Left cardiac atrium (tissue), 4 donors: ENCODE data around the gene ADORA2A. TPM values are rescaled to one million over a fixed set of nuclear protein-coding genes. Genes with fewer than 3 reads are reported as not detected.

Experiments
- ATAC-seq, 2 donors: fragments of 200-7000 bp; cut with Tn5 transposase; one replicate each; pipeline ENCODE4 v1.9.1; 2020; ENCODE audit warnings: mild to moderate bottlenecking in 2 of 2, moderate library complexity in 2 of 2
- DNase-seq: peaks from one replicate; pipeline ENCODE4 v3.0.0-alpha.2; 2020
- intact Hi-C, 2 donors: fragments of 100-400 bp; cut with DNase I; formaldehyde crosslinking; loops; one replicate each; pipeline versions ENCODE4 v1.14.1 to v1.15.1; 2022 to 2023
- long read RNA-seq: library from polyadenylated mRNA; unstranded; transcript quantifications from one replicate; pipeline ENCODE4 v2.0.0, GENCODE V29; 2021
- total RNA-seq, 2 donors: library from RNA; stranded (reverse); fragmentation: NEBNext Ultra II Directional; extraction: Animal tissue kit (Norgen Biotek cat#: 25700); gene quantifications; one replicate each; pipeline ENCODE4 v1.2.1, GENCODE V29; 2021
- donor health status: DM: no; HTN: yes; CAD: no.
- donor health status: DM: no; HTN: yes; CAD: no; lungs with severe emphysema.
- donor health status: DM: yes; HTN: yes; CAD: no.
- donor health status: Dilated cardiomyopathy.

Gene ADORA2A
- 1 to 10 TPM; 4.6 to 6.0 TPM for total RNA-seq
- long read RNA-seq, partial matches to known transcripts, result 0 of 9 reads
- long read RNA-seq, other reads (novel, unspliced or antisense), result 9 of 9 reads

DNA sequence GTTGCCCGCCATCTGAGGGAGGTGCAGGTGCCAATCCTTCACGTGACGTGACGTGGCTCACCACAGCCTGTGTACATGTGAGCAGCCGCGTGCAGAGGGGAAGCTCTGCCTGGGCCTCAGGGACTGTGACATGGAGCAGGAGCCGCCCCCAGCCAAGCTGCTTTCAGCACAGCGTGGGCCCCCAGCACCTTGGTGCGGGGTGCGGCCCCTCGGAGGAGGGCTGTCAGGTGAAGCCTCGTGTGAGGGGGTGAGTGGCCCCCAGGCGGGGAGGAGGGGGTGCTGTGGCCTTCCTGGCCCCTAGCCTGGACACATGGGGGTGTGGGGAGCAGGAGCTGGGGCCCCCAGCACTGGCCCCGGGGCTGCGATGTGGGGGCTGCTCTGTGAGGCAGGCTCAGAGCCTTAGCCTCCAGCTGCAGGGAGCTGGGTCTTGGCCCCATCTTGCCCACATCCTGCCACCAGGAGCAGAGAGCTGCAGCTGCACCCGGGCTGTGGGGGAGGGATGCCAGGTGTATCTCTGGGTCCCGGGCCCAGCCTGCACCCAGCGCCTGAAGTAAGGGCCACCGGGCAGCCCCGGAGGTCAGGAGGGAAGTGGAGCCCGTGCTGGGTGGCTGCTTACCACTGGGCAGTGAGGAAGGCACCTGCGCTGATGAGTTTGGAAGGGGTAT is at the start of gene ADORA2A:
ADORA2A (plus strand) TSS at position 100 of the 665 bp plus-strand sequence. CDS start 5,806 bp downstream, outside the sequence.
- DNase-seq, result no peak
- intact Hi-C loops, result no loop called here
- ATAC-seq, result no peak

DNA sequence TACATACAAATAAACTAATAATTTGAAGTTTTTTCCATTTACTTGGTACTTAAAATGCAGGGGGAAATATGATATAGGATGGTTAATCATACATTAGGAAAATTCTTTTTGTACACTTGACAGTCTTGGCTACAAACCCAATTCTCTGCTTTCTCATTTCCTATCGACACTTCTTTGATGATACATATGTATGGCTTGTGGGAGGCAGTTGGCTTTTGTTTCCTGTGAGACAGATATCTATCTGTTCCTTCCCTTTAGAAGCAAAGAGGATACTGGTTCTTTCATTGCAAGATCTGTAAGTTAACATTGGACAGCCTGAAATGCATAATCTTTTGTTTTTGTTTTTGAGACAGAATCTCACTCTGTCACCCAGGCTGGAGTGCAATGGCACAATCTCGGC is 47.9 kb upstream of the ADORA2A start:
- ATAC-seq (no peak), DNase-seq (no peak)
- intact Hi-C loops, result no loop called here

DNA sequence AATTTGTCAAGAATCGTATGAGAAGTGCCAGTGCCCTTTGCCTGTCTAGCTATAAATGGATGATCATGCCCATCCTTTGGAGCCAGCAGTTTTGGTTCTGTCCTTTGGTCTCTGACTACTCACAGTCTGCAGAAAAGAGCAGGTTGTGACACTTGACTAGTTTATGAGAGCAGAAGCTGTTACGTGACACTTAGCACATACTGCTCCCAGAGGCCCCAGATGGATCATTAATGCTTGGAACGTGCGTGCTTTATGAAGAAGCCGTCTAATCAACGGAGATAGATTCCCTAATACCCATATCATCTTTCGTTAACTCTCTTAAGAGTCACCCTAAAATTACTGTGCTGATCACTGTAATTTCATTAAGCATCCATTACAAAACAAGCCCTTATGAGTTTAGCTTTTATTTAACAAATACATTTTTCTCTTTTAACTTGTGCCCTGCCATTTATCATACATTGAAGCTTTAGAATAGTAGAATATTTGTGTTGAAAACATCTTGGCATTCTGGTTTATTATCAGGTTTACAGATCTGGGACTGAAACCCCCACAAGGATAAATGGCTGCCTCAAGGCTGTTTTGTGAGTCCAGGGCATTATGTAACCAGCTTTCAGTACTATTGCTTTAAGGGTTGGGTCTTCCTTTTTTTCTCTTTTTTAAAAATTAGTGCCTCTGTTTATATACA is 47.0 kb upstream of the ADORA2A start:
- ATAC-seq, result peak; percentile 53 to 57

DNA sequence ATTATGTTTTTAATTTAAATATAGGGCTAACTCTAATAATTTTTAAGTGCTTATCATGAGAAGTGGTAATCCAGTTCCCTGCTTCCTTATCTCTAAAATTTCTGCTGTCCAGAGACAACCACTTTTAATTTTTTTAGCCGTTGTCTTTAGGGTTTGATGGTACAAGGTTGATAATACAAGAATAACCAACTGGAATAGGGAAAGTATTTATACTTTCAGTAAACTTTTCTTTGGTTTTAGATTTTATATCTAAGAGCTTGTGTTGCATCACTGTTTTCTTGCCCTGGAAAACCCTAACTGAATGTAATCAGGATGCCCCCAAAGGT is 46.5 kb upstream of the ADORA2A start:
- ATAC-seq (no peak), DNase-seq (no peak)
- intact Hi-C loops, result no loop called here

More for the DNA sequence above, 47.0 kb upstream of the ADORA2A start:
- no peak for DNase-seq
- intact Hi-C loops, result no loop called here

DNA sequence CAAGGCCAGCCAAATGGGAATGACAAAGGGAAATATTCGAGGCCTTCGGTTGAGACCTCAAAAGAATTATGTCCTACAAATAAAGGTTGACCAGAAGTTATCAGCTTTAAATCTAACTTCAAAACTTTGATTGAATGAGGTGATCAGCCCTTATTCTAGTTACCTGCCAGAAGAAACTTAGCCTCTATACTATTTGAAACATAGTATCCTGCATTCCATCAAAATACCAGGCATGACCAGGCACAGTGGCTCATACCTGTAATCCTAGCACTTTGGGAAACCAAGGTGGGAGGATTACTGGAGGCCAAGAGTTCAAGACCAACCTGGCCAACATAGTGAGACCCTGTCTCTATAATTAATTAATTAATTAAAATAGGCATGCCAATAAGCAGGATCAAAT is 44.3 kb upstream of the ADORA2A start:
- intact Hi-C loops, result no loop called here
- ATAC-seq (no peak), DNase-seq (no peak)

DNA sequence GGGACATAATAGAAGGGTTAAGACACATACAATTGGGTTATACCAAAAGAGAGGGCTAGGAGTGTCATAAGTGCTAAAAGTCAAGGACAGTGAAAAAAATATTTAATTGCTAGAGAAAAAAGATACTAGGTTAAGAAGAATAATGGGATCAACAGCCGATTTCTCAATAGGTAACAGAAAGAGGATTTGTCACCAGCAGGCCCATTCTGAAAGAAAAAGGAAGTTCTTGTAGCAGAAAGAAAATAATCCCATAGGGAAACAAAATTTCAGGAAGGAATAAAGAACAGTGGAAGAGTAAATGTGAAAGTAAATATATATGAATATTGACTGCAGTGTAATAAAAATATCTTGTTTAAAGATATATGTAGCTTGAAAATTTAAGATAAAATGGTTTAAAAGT is 43.3 kb upstream of the ADORA2A start:
- intact Hi-C loops, result no loop called here
- ATAC-seq, result no peak
- no peak for DNase-seq

DNA sequence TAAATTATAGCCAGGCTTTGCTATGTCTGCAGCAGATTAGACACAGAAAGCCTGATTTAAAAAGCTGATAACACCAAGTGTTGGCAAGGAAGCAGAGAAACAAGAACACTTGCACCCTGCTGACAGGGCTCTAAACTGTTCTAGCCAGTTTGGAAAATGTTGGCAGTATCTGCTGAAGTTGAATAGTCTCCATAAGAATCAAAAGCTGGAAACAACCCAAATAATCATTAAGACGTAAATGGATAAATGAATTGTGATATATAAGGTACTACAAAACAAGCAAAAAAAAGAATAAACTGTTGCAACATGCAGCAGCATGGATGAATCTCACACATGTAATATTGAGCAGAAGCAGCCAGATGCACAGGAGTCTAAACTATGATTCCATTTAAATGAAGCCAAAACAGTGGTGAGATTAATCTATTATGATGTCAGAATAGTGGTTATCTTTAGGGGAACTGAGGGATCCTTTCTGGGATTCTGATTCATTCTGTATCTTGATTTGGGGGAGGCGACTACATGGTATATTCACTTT is 40.4 kb upstream of the ADORA2A start:
- ATAC-seq, result no peak
- intact Hi-C loops, result no loop called here
- no peak for DNase-seq

DNA sequence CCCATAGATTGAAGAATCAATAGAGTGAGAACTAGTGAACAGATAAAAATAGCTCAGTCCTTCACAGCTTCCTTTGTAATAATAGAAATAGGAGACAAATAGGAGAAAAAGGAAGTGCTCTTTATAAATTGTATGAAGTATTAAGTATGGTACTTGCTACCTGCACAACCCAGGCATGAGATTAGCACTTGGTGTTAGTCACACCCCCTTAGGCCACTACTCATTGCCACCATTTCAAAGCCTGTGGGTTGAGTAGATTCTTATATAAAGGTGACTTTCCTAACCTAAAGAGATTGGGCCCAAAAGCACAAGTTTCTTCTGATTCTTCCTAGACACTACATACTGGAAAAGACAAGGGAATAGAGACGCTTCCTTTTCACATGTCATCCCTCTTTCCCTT is 37.7 kb upstream of the ADORA2A start:
- intact Hi-C loops, result no loop called here
- no peak for ATAC-seq
- DNase-seq, result no peak

DNA sequence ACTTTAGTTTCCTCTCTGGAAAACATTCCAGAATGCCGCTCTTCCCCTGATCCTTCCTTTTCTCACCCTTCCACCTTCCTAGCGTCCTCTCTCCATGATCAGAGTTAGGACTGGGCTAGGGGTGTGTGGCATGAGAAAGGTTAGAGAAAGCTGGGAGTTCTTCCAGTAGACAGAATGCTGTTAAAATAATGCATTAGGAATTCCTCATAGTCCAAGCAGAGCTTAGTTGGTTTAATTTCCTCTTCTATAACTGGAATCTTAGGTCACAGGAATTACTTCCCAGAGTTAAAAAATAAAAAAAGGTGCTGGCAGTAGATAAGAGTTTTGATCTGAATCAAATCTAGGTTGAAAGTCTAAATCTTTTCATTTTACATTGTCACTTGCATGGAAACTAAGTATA is 37.2 kb upstream of the ADORA2A start:
- no peak for DNase-seq
- peak in 1 of 2 donors; percentile 15 for ATAC-seq
- intact Hi-C loops, result no loop called here

DNA sequence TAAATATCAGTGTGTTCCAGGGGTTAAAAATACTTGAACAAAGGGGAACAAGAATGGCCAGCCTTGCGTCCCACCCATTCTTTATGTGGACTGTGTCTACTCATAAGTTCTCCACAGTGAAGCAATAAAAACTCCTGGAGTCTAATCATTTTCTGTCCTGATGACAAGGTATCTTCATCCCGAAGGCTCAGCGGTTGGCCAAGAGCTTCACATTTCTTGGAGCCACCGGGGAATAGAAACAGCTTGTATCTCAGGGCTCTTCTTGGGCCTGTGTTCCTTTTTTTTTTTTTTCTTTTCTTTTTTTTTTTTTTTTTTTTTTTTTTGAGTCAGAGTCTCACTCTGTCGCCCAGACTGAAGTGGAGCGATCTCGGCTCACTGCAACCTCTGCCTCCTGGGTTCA is 36.8 kb upstream of the ADORA2A start:
- DNase-seq (no peak), ATAC-seq (peak; percentile 41 to 55)
- intact Hi-C loops, result no loop called here

DNA sequence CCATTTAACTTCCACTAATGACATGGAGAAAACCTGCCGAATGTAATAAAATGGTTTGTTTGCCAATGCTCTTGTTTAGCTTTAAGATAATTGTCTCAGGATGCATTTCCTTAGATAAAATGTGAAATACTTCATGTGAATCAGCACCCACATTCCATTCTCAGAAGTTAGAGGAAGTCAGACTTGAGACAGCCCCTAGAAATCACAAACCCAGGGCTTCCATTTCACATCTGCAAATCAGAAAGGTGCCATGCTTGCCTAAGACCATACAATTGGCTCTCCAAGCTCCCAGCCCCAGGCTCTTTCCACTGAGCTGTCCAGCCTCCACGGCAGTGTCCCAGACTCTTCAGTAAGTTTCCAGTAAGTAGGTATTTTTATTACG is 35.6 kb upstream of the ADORA2A start:
- ATAC-seq, result no peak
- intact Hi-C loops, result no loop called here
- DNase-seq, result no peak

DNA sequence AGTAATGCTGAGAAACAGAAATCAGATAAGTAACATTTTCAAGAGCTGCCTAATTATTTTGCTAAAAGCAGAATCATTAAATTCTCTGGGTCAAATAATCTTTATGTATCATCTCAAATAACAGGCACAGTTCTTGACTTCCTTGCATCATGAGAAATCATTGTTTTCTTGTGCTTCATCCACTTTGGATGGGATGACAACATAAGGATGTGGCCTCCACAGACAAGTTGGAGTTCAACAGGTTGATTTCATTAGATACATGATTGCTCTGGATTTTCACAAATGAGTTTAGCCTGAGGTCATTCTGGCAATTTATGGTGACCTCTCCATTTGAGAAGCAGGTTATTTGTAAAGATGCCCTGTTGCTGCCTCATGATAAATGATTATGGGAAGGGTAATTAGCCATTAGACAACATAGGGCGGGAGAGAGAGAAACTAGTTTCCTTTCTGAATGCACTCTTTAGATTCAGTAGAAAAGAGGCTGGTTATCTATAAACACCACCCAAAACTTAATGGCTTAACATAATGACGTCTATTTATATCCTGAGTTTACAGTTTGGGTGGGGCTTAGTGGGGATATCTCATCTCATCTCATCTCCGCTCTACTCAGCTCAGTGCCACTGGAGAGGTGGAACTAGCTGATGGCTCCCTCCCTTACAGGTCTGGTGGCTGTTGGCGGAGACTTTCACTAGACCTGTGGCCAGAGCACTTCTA is 35.0 kb upstream of the ADORA2A start:
- intact Hi-C loops, result no loop called here
- DNase-seq (no peak), ATAC-seq (peak in 1 of 2 donors; percentile 23)

DNA sequence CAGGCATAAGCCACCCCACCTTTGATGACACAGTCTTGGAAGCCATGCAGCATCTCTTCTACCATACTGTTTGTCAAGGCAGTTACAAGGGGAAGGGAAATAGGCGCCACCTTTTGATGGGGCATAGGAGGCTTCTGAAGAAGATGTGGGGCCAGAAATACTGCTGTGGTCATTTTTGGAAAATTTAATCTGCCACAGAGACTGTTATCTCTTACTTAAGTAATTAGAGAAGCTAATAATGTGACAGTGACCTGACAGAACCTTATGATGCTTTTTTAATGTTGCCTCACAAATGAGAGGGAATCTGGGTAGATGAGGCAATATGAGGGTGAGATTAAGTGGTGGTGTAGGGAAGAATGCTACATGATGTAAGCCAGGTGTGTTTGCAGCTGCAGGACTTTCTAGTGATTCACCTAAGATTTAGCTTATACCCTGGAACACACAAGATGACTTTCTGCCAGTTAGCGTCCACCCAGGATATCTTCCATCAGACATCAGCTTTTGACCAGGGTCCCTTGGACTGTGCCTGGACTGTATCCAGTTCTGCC is 34.3 kb upstream of the ADORA2A start:
- ATAC-seq (no peak), DNase-seq (no peak)
- intact Hi-C loops, result no loop called here

DNA sequence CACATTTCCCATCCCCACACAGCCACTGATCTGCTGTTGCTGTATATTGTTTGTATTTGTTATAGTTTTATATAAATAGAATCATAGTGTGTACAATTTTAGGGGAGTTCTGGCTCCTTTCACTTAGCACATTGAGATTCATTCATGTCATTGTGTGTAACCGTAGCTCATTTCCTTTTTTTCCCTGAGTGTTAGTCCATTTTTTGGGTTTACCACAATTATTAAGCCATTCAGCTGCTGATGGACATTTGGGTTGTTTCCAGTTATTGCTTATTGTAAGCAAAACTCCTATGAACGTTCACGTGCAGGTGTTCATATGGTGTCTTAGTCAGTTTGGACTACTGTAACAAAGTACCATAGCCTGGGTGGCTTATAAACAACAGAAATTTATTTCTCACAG is 33.6 kb upstream of the ADORA2A start:
- ATAC-seq (no peak), DNase-seq (no peak)
- intact Hi-C loops, result no loop called here

DNA sequence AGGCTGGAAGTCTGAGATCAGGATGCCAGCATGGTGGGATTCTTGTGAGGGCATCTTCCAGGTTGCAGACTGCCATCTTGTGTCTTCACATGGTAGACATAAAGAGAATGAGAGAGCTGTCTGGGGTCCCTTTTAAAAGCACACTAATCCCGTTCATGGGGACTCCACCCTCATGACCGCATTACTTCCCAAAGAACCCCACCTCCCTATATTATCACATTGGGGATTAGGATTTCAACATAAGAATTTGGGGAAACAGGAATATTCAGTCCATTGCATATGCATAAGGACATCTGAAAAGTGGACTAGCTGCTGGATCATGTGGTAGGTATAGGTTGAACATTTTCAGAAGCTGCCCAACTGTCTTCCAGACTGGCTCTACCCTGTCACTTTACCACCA is 33.1 kb upstream of the ADORA2A start:
- no peak for ATAC-seq
- DNase-seq, result no peak
- intact Hi-C loops, result no loop called here

DNA sequence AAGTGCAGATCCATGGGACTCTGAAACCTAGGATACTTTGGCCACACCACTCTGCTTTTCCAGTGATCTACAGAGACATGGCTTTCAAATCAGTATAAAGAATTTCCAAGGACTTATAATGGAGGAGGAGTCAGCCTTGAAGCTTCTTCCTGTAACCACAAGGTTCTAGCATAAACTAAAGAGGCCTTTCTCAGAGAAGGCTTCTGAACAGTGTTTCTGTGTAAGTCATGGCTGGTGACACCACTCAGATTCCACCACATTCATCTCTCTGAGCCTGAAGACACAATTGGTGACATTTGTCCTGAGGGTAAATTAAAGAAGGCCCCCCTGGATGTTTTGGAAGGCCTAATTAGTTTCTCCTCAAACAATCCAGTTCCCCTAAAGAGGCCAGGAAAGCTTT is 29.0 kb upstream of the ADORA2A start:
- intact Hi-C loops, result no loop called here
- DNase-seq, result no peak
- no peak for ATAC-seq

DNA sequence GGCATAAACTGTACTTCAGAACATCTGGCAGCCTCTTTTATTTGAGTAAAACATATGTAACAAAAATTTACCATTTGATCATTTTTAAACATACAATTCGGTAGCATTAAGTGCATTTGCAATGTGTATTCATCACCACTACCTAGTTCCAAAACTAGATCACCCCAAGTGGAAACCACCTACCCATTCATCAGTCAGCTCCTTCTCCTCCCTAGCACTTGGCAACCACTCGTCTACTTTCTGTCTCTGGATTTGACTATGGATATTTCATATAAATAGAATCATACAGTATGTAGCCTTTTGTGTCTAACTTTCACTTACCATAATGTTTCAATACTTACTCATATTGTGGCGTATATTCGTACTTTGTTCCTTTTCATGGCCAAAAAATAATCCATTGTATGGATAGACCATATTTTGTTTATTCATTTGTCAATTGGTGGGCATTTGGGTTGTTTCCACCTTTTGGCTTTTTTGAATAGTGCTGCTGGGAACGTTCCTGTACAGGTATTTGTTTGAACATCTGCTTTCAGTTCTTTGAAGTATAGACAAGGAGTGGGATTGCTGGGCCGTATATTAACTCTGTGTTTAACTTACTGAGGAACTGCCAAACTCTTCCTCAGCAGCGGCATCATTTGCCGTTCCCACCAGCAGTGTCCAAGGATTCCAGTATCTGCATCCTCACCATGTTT is 27.2 kb upstream of the ADORA2A start:
- intact Hi-C loops, result no loop called here
- DNase-seq (no peak), ATAC-seq (no peak)

DNA sequence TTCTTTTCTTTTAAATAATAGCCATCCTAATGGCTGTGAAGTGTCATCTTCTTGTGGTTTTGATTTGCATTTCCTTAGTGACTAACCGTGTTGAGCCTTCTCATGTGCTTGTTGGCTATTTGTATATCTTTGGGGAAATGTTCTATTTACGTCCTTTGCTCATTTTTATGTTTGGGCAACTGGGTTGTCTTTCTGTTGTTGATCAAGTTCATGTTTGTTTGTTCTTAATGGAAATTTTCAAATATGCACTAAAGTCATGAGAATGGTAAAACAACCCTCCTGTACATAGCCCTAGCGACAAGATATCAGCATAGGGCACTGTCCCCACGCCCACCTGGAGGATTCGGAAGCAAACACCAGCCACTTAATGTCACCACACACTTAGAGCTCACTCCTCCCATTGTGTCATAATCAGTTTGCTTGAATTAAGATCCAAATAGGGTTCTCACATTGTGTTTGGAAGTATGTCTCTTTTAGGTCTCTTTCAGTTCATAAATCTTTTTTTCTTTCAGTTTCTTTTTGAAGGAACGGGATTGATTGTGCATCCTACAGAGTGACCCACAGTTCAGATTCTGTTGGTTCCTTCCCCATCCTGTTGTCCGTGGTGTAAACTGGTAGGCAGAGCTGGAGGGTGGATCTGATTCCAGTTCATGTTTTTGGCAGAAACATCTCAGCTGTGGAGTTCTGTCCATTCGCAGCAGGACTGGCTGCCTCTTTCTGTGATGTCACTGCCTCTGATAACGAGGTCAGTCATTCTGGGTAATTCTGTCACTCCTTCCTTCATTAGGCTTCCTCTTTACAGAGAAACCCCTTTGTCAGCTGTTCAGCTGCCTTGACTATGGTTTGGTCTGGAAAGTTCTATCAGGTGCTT is 26.4 kb upstream of the ADORA2A start:
- DNase-seq (no peak), ATAC-seq (peak; percentile 16 to 30)
- intact Hi-C loops, result no loop called here
